Measurements from ENCODE around the gene TCIRG1.
A peak's percentile ranks its signal among the peaks of the same experiment; 100 is the strongest.

The TCIRG1 gene

DNA sequence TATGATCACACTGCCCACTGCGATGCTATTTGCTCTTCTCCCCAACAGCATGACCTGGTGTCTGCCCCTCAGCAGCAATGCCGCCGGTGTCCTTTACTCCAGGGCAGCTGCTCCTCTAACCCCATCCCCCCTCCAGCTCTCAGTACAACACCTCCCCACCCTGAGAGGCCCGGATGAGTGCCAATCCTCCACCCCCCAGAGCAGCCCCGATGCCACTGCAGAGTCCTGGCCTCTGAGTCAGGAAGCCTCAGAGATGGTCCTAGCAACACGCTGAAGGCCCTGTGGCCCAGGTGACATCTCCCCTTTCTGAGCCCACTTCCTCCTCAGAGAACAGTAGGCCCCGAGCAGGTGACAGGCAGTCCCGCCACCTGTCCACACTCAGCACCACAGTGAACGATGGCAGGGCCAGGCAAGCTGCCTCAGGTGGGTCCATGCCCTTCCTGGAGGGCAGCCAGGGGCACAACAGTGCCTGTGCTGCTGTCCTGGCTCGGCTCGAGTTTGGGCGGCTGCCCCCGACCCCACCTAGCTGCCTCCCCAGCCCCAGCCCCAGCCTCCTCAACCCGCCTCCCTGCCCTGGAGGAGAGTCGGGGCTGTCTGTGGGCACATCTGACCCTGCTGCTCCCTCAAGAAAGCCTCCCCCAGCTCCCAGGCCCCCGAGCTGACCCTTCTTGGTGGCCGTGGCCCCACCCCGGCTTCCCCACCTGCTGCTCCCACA, 12.3 kb upstream of the TCIRG1 start:
- TF ChIP-seq, protein P1, sequence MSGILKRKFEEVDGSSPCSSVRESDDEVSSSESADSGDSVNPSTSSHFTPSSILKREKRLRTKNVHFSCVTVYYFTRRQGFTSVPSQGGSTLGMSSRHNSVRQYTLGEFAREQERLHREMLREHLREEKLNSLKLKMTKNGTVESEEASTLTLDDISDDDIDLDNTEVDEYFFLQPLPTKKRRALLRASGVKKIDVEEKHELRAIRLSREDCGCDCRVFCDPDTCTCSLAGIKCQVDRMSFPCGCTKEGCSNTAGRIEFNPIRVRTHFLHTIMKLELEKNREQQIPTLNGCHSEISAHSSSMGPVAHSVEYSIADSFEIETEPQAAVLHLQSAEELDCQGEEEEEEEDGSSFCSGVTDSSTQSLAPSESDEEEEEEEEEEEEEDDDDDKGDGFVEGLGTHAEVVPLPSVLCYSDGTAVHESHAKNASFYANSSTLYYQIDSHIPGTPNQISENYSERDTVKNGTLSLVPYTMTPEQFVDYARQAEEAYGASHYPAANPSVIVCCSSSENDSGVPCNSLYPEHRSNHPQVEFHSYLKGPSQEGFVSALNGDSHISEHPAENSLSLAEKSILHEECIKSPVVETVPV (CRISPR knock-in tag; IDR thresholded peaks at IDR 0.05), result no peak
- TF ChIP-seq RARB (CRISPR knock-in tag; IDR thresholded peaks at IDR 0.05) (no peak), ESRRG (CRISPR knock-in tag; IDR thresholded peaks at IDR 0.05) (no peak)
- no peak for ATAC-seq

DNA sequence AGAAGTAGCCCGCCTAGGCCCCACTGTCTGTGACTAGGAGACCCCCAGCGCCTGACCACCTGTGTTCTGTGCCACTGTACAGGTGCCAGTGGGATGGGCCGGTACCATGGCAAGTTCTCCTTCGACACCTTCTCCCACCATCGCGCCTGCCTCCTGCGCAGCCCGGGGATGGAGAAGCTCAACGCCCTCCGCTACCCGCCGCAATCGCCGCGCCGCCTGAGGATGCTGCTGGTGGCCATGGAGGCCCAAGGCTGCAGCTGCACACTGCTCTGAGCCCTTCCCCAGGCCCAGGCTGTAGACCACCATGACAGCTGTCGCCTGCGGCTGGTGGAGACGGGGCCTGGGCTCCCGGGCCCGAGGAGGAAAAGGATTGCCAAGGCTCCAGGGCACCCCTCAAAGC, 11.2 kb upstream of the TCIRG1 start:
- TF ChIP-seq ZFP30 (CRISPR knock-in tag; IDR thresholded peaks at IDR 0.05) (no peak), ESRRG (CRISPR knock-in tag; IDR thresholded peaks at IDR 0.05) (no peak), CSDC2 (CRISPR knock-in tag; IDR thresholded peaks at IDR 0.05) (no peak), GLIS3 (CRISPR knock-in tag; IDR thresholded peaks at IDR 0.05) (no peak)
- TF ChIP-seq, protein P2, sequence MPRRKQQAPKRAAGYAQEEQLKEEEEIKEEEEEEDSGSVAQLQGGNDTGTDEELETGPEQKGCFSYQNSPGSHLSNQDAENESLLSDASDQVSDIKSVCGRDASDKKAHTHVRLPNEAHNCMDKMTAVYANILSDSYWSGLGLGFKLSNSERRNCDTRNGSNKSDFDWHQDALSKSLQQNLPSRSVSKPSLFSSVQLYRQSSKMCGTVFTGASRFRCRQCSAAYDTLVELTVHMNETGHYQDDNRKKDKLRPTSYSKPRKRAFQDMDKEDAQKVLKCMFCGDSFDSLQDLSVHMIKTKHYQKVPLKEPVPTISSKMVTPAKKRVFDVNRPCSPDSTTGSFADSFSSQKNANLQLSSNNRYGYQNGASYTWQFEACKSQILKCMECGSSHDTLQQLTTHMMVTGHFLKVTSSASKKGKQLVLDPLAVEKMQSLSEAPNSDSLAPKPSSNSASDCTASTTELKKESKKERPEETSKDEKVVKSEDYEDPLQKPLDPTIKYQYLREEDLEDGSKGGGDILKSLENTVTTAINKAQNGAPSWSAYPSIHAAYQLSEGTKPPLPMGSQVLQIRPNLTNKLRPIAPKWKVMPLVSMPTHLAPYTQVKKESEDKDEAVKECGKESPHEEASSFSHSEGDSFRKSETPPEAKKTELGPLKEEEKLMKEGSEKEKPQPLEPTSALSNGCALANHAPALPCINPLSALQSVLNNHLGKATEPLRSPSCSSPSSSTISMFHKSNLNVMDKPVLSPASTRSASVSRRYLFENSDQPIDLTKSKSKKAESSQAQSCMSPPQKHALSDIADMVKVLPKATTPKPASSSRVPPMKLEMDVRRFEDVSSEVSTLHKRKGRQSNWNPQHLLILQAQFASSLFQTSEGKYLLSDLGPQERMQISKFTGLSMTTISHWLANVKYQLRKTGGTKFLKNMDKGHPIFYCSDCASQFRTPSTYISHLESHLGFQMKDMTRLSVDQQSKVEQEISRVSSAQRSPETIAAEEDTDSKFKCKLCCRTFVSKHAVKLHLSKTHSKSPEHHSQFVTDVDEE (CRISPR knock-in tag; IDR thresholded peaks at IDR 0.05), result no peak
- no peak for ATAC-seq

DNA sequence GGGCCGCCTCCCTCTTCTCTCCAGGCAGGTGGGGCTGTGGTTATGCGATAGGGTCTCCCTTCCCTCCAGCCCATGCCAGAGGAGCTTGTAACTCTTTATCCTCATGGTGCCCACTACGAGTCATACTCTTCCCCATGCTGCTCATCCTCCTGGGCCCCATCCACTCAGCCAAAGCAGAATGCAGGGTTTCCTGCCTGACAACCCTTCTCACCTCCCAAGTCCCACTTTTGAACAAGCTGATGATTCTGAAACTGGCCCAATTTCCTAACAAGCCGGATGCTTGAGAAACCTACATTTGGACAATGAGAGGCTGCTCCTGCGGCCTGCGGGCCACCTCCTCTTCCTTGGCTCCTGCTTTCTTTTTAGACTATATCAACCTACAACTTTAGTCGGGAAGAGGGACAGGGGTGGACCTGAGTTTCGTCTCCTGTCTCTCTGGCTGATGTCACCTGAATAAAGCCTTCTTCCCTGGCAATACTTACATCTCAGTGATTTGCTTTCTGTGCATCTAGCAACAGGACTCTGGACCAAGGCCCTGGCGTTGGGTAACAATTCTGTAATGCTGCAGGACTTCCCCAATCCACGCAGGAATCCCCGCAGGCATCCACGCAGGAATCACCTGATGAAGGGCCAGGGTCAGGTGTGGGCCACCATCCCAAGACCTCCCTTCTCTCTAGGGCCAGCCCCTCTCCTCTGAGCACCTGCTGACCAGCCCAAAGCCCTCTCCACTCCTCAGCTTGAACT, 9.9 kb upstream of the TCIRG1 start:
- ATAC-seq, result no peak
- TF ChIP-seq ZFP30 (CRISPR knock-in tag; IDR thresholded peaks at IDR 0.05) (no peak), ARNTL (CRISPR knock-in tag; IDR thresholded peaks at IDR 0.05; ENCODE audit: borderline replicate concordance, low read depth) (no peak), ZNF70 (CRISPR knock-in tag; IDR thresholded peaks at IDR 0.05) (no peak), ESRRG (CRISPR knock-in tag; IDR thresholded peaks at IDR 0.05) (no peak), TCF4 (CRISPR knock-in tag; IDR thresholded peaks at IDR 0.05; ENCODE audit: borderline replicate concordance) (no peak), SNAI2 (CRISPR knock-in tag; IDR thresholded peaks at IDR 0.05) (no peak)
- TF ChIP-seq, protein P3, sequence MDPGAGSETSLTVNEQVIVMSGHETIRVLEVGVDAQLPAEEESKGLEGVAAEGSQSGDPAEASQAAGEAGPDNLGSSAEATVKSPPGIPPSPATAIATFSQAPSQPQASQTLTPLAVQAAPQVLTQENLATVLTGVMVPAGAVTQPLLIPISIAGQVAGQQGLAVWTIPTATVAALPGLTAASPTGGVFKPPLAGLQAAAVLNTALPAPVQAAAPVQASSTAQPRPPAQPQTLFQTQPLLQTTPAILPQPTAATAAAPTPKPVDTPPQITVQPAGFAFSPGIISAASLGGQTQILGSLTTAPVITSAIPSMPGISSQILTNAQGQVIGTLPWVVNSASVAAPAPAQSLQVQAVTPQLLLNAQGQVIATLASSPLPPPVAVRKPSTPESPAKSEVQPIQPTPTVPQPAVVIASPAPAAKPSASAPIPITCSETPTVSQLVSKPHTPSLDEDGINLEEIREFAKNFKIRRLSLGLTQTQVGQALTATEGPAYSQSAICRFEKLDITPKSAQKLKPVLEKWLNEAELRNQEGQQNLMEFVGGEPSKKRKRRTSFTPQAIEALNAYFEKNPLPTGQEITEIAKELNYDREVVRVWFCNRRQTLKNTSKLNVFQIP (CRISPR knock-in tag; IDR thresholded peaks at IDR 0.05; ENCODE audit: borderline replicate concordance, low read depth), result no peak
- TF ChIP-seq, protein P2 (CRISPR knock-in tag; IDR thresholded peaks at IDR 0.05), result no peak

DNA sequence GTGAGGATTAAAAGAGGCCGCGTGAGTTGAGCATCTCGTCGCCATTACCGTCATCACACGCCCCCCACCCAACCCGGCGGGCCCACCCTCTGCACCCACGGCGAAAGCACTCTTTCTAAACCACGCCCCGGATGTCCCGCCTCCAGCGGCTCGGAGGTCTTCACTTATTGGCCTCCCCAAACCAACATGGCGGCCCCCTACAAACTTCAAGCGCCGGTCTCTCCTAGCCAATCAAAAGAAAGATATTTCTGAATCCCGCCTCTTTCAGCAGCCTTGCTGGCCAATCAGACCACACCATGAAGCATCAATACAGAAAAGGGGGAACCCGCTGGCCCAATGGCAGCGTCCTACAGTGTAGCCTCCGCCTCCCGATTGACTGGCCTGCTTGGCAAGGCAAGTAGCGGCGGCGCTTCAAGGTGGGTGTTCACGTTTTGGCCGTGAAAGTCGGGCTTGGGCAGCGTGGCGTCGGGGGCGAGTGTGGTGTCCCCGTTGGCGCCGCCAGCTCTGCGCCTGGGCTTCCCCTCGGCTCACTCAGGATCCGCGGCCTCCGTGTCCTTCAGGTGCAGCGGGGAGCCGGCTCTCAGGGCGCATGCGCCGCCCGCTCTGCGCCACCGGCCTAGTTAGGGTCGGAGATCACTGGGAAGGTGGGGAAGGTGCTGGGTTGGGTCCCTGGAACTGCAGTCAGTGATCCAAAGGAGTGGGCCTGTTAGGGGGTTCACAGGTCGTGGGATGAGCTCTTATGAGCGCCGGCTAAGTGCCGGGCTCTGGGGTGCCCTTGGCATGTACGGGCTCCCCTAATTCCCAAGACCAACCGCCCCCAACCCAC, 8.3 kb upstream of the TCIRG1 start, which contains the start of gene NDUFS8:
NDUFS8 (plus strand) TSS at position 364 of the 826 bp plus-strand sequence. CDS start 1,471 bp downstream, outside the sequence.
- TF ChIP-seq TOX (CRISPR knock-in tag; IDR thresholded peaks at IDR 0.05; ENCODE audit: borderline replicate concordance), result no peak
- TF ChIP-seq CSDC2 (CRISPR knock-in tag; IDR thresholded peaks at IDR 0.05), result no peak
- no peak for TF ChIP-seq ZFP30 (CRISPR knock-in tag; IDR thresholded peaks at IDR 0.05)
- TF ChIP-seq ZNF8 (CRISPR knock-in tag; IDR thresholded peaks at IDR 0.05), result no peak
- ATAC-seq, result peak; percentile 95

Measured in SK-N-SH treated with all-trans-retinoic acid at 6 μM for 48 hours (cell line).